Measurements from ENCODE around the gene SEC14L2. TPM values are rescaled to one million over a fixed set of nuclear protein-coding genes. Genes with fewer than 3 reads are reported as not detected.

The SEC14L2 gene
- total RNA-seq, 1 donor from 2014 or later: 9.6 TPM

DNA sequence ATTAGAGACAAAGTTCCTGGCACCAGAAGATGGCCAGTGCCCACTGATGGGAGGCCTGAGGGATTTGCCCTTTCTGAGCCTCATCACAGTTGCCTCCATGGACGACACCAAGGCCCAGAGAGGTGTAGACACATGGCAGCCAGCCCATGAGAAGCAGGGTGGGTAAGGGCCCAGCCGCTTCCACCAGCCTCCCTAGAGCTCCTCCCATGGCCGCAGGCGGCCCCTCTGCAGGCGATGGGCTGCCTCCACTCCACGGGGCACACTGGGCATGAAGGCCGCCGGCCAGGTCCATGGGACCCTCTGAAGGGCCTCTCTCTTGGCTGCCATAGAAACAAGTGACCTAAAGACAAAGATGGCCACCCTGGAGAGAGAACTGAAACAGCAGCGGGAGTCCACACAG is 25.5 kb upstream of the SEC14L2 start:
- no peak overlapping the region for H3K4me3 Mint-ChIP-seq

DNA sequence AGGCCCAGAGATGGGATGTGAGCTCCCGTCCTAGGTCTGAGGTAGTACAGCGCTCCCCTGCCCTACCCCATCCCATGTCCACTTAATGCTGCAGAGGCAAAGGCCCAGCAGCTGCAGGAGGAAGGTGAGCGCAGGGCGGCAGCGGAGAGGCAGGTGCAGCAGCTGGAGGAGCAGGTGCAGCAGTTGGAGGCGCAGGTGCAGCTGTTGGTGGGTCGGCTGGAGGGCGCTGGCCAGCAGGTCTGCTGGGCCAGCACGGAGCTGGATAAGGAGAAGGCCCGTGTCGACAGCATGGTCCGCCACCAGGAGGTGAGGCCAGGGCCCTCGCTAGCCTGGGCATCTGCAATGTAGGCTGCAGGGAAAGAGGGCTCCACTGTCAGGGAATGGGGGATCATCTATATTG is 24.8 kb upstream of the SEC14L2 start:
- DNase-seq (ENCODE audit: extremely low spot score, unreplicated experiment): no peak
- TF ChIP-seq, protein P1, sequence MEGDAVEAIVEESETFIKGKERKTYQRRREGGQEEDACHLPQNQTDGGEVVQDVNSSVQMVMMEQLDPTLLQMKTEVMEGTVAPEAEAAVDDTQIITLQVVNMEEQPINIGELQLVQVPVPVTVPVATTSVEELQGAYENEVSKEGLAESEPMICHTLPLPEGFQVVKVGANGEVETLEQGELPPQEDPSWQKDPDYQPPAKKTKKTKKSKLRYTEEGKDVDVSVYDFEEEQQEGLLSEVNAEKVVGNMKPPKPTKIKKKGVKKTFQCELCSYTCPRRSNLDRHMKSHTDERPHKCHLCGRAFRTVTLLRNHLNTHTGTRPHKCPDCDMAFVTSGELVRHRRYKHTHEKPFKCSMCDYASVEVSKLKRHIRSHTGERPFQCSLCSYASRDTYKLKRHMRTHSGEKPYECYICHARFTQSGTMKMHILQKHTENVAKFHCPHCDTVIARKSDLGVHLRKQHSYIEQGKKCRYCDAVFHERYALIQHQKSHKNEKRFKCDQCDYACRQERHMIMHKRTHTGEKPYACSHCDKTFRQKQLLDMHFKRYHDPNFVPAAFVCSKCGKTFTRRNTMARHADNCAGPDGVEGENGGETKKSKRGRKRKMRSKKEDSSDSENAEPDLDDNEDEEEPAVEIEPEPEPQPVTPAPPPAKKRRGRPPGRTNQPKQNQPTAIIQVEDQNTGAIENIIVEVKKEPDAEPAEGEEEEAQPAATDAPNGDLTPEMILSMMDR (conservative IDR thresholded peaks at IDR 0.05): no peak
- Mint-ChIP-seq H3K27me3 (no peaks in the 10 kb centered on the region), H3K4me1 (ENCODE audit: unreplicated experiment) (no peaks in the 10 kb centered on the region), H3K9me3 (no peaks in the 10 kb centered on the region), H3K36me3 (no peaks in the 10 kb centered on the region), H3K4me3 (no peak overlapping the region), H3K27ac (no peak overlapping the region)

More for the DNA sequence above, 25.5 kb upstream of the SEC14L2 start:
- Mint-ChIP-seq H3K9me3 (no peaks in the 10 kb centered on the region), H3K27me3 (no peaks in the 10 kb centered on the region), H3K27ac (no peak overlapping the region), H3K4me1 (ENCODE audit: unreplicated experiment) (no peaks in the 10 kb centered on the region), H3K36me3 (no peaks in the 10 kb centered on the region)
- TF ChIP-seq, protein P1 (conservative IDR thresholded peaks at IDR 0.05): no peak
- no peak for DNase-seq (ENCODE audit: extremely low spot score, unreplicated experiment)

DNA sequence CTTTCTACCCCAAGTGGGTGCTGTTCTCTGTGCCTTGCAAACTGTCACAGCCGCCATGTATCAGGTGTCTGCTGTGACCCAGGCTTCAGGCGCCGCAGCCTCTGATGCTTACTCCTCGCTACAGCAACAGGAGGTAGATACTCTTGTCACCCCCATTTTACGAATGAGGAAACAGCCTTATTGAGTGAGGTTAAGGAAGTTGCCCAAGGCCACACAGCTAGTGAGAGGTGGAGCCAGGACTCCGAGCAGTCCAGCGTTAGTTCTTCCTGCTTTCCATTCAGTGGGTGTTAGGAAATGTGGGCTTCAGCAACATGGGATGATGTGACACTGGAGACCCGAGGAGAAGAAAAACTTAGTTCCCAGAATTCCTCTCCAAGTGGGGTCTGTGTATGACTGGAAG is 23.9 kb upstream of the SEC14L2 start:
- H3K4me1 Mint-ChIP-seq (ENCODE audit: unreplicated experiment): no peaks in the 10 kb centered on the region
- no peaks in the 10 kb centered on the region for H3K9me3 Mint-ChIP-seq
- no peak overlapping the region for H3K27ac Mint-ChIP-seq
- H3K4me3 Mint-ChIP-seq: no peak overlapping the region
- TF ChIP-seq, protein P1 (conservative IDR thresholded peaks at IDR 0.05): no peak
- H3K27me3 Mint-ChIP-seq: no peaks in the 10 kb centered on the region
- DNase-seq (ENCODE audit: extremely low spot score, unreplicated experiment): no peak
- no peaks in the 10 kb centered on the region for H3K36me3 Mint-ChIP-seq

DNA sequence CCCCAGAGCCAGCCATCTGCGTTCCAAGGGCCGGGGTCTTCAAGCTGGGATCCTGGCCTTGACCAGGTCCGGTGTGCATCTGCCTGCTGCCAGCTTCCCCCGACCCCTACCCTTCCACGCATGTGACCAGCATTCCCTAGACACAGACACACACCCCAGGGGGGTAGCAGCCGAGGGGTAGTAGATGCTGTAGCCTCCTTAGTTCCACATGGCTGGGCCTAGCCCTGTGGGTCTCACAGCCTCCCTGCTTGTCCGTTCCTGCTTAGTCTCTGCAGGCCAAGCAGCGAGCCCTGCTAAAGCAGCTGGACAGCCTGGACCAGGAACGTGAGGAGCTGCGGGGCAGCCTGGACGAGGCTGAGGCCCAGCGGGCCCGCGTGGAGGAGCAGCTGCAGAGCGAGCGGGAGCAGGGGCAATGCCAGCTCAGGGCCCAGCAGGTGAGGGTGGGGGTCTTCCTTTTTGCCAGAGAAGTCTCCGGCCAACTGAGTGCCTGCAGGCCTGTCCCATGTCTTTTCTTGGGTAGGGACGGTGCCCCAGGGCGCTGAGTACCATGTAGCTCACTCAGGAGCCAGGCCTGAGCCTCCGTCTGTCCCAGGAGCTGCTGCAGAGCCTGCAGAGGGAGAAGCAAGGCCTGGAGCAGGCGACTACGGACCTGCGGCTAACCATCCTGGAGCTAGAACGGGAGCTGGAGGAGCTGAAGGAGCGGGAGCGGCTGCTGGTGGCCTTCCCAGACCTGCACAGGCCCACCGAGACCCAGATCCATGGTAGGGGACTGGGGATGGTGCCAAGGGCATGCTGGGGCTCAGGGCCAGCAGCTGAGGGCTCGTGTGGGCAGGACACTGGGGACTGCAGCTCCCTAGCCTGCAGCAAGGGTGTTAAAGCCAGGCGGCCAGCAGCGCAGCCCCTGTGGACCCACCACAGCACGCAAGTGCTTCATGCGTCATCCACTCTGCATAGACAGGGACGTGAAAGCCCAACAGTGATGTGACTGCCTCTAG is 23.2 kb upstream of the SEC14L2 start:
- H3K4me1 Mint-ChIP-seq (ENCODE audit: unreplicated experiment): no peaks in the 10 kb centered on the region
- no peak for DNase-seq (ENCODE audit: extremely low spot score, unreplicated experiment)
- no peak overlapping the region for H3K27ac Mint-ChIP-seq
- H3K27me3 Mint-ChIP-seq: no peaks in the 10 kb centered on the region
- TF ChIP-seq, protein P1 (conservative IDR thresholded peaks at IDR 0.05): no peak
- no peaks in the 10 kb centered on the region for H3K9me3 Mint-ChIP-seq
- no peak overlapping the region for H3K4me3 Mint-ChIP-seq
- no peaks in the 10 kb centered on the region for H3K36me3 Mint-ChIP-seq

DNA sequence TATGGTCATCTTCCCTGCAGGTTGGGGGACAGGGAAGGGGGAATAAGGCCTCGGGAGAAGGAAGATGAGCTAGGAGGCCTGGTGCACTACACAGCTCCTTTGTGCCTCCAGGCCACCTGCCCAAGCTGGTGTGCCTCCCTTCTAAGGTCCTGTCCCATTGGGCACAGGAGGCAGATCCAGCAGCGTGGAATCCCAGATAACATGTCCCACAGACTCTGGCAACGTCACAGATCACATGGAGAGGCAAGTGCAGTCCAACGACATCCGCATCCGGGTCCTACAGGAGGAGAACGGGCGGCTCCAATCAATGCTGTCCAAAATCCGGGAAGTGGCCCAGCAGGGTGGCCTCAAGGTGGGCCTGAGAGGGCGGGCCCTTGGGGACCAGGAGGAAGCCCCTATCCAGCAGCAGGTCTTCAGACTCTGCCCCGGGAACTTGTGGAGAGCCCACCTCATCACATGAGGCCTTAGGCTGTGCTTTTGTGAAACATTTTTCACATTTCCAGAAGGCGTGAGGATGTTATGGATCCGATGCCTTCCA is 21.4 kb upstream of the SEC14L2 start:
- Mint-ChIP-seq H3K27ac (no peak overlapping the region), H3K9me3 (no peaks in the 10 kb centered on the region), H3K4me1 (ENCODE audit: unreplicated experiment) (no peaks in the 10 kb centered on the region), H3K4me3 (no peak overlapping the region), H3K27me3 (no peaks in the 10 kb centered on the region), H3K36me3 (no peaks in the 10 kb centered on the region)
- no peak for DNase-seq (ENCODE audit: extremely low spot score, unreplicated experiment)
- TF ChIP-seq, protein P1 (conservative IDR thresholded peaks at IDR 0.05): no peak
